ENCODE data around the gene NNT. TPM values are rescaled to one million over a fixed set of nuclear protein-coding genes. Genes with fewer than 3 reads are reported as not detected.

NNT gene
- total RNA-seq, 4 donors from 2014 or later, result 21.9 to 93.0 (median 48.8) TPM

DNA sequence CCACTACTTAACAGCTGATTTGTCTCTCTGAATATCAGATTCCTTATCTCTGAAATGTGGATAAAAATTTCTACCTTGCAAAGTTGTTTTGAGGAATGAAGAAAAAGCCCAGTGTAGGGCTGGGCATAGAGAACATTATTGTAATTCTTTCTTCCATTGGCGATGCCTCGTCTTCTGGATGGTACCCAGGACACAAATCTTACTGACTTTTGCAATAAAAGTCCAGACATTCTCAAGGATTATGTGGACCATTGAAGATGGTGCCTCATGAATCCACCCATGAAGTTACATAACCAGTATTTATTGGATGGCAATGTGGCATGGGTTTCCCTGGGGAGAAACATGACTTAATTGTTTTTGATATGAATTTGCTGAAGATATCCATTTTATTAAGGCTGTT lies 33.1 kb downstream of the NNT start:
- no peaks in the 10 kb centered on the region for H3K9me3 ChIP-seq
- H3K27ac ChIP-seq, result peak overlapping the region in 3 of 4 donors; percentile 19 to 58 (median 43)
- 84 to 87% methylated on average over 2 of the region's 2 CpGs for WGBS, 2 donors (ENCODE audit: low coverage in 1 of 2)
- in situ Hi-C loops (cut with MboI; ENCODE audit: low pct_ligation_motif_present in 1 of 4, low pct_unique_long_range_greater_than_20kb in 1 of 4, low sequenced_read_pairs in 3 of 4), result no loop called here
- no peak overlapping the region for H3K4me3 ChIP-seq
- no peaks in the 10 kb centered on the region for H3K36me3 ChIP-seq
- H3K27me3 ChIP-seq, result no peaks in the 10 kb centered on the region
- H3K4me1 ChIP-seq, result peaks cover 0 to 6% (median under 1%) of the 10 kb centered on the region in 4 donors
- DNase-seq, result no peak
- no peak for TF ChIP-seq EP300 (IDR thresholded peaks at IDR 0.05; ENCODE audit: low read depth)
- TF ChIP-seq POLR2A (IDR thresholded peaks at IDR 0.05), result no peak
- peak in 1 of 3 donors; percentile 12 for TF ChIP-seq POLR2AphosphoS5 (IDR thresholded peaks at IDR 0.05)
- intact Hi-C loops (cut with DNase I; ENCODE audit: low total_unique reads), result no loop called here

DNA sequence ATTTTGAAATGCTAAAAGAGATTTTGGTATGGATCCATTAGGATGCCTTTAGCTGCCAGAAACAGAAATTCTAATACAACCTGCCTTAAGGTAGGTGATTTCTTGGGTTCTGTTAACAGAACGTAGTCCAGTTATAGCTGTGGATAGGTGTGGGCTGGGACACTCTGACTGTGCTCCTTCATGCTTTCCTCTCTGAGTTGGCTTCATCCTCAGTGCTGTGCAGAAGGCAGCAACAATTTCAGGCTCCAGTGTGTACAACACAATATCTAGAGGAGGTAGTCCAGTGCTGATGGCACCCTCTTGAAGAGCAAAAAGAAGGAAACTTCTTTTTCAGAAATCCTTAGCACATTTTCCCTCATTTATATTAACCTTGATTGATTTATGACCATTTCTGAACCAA lies 34.4 kb downstream of the NNT start:
- no peaks in the 10 kb centered on the region for H3K27me3 ChIP-seq
- intact Hi-C loops (cut with DNase I; ENCODE audit: low total_unique reads), result no loop called here
- TF ChIP-seq CTCF (IDR thresholded peaks at IDR 0.05) (no peak), POLR2AphosphoS5 (IDR thresholded peaks at IDR 0.05) (no peak), EP300 (IDR thresholded peaks at IDR 0.05; ENCODE audit: low read depth) (no peak), POLR2A (IDR thresholded peaks at IDR 0.05) (no peak)
- 96% methylated on average over 1 of the region's 1 CpG; no CpG with 5 or more reads in 1 of the 2 donors for WGBS, 2 donors (ENCODE audit: low coverage in 1 of 2)
- in situ Hi-C loops (cut with MboI; ENCODE audit: low pct_ligation_motif_present in 1 of 4, low pct_unique_long_range_greater_than_20kb in 1 of 4, low sequenced_read_pairs in 3 of 4), result no loop called here
- DNase-seq, result no peak
- H3K4me3 ChIP-seq, result no peak overlapping the region
- H3K9me3 ChIP-seq, result no peaks in the 10 kb centered on the region
- H3K36me3 ChIP-seq, result no peaks in the 10 kb centered on the region
- H3K4me1 ChIP-seq, result peaks cover 0 to 6% (median 0%) of the 10 kb centered on the region in 4 donors
- no peak overlapping the region for H3K27ac ChIP-seq

GRCh38 chr5:43638107-43638506 lies 35.1 kb downstream of the NNT start:
- H3K27ac ChIP-seq, result no peak overlapping the region
- H3K27me3 ChIP-seq, result no peaks in the 10 kb centered on the region
- no peaks in the 10 kb centered on the region for H3K36me3 ChIP-seq
- no peaks in the 10 kb centered on the region for H3K9me3 ChIP-seq
- 73 to 92% methylated on average over 2 of the region's 2 CpGs for WGBS, 2 donors (ENCODE audit: low coverage in 1 of 2)
- intact Hi-C loops (cut with DNase I; ENCODE audit: low total_unique reads), result no loop called here
- in situ Hi-C loops (cut with MboI; ENCODE audit: low pct_ligation_motif_present in 1 of 4, low pct_unique_long_range_greater_than_20kb in 1 of 4, low sequenced_read_pairs in 3 of 4), result no loop called here
- H3K4me3 ChIP-seq, result no peak overlapping the region
- H3K4me1 ChIP-seq, result peaks cover 0 to 6% (median 0%) of the 10 kb centered on the region in 4 donors
- TF ChIP-seq POLR2A (IDR thresholded peaks at IDR 0.05) (no peak), POLR2AphosphoS5 (IDR thresholded peaks at IDR 0.05) (no peak), CTCF (IDR thresholded peaks at IDR 0.05) (no peak), EP300 (IDR thresholded peaks at IDR 0.05; ENCODE audit: low read depth) (no peak)
- no peak for DNase-seq

- intact Hi-C loops (cut with DNase I; ENCODE audit: low total_unique reads), result no loop called here
Observed at GRCh38 chr5:43638546-43638945, 35.6 kb downstream of the NNT start.

More at GRCh38 chr5:43638546-43638945, 35.6 kb downstream of the NNT start:
- no peak for DNase-seq
- TF ChIP-seq POLR2A (IDR thresholded peaks at IDR 0.05) (no peak), POLR2AphosphoS5 (IDR thresholded peaks at IDR 0.05) (no peak), EP300 (IDR thresholded peaks at IDR 0.05; ENCODE audit: low read depth) (no peak), CTCF (IDR thresholded peaks at IDR 0.05) (no peak)
- in situ Hi-C loops (cut with MboI; ENCODE audit: low pct_ligation_motif_present in 1 of 4, low pct_unique_long_range_greater_than_20kb in 1 of 4, low sequenced_read_pairs in 3 of 4), result no loop called here
- Histone ChIP-seq H3K27me3 (no peaks in the 10 kb centered on the region), H3K4me3 (no peak overlapping the region), H3K36me3 (no peaks in the 10 kb centered on the region), H3K9me3 (no peaks in the 10 kb centered on the region), H3K4me1 (peaks cover 0 to 6% (median 0%) of the 10 kb centered on the region in 4 donors), H3K27ac (no peak overlapping the region)
